ENCODE results near the gene HECTD4. TPM values are rescaled to one million over a fixed set of nuclear protein-coding genes. Genes with fewer than 3 reads are reported as not detected.

The HECTD4 gene
- total RNA-seq, 1 donor, result 37.1 TPM

DNA sequence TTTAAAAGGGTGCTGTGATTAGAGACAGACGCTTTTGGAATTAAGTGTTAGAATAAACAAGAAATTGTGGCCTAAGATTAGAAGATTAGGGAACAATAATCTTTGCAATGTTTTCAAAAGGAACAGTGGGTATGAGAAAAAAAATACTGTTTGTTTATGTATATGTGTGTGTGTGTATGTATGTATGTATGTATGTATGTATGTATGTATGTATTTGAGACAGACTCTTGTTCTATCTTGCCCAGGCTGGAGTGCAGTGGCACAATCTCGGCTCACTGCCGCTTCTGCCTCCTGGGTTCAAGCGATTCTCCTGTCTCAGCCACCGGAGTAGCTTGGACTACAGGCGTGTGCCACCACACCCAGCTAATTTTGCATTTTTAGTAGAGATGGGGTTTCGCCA, 175.3 kb downstream of the HECTD4 start:
- no peak for DNase-seq (ENCODE audit: low read depth)
- TF ChIP-seq, protein P1, sequence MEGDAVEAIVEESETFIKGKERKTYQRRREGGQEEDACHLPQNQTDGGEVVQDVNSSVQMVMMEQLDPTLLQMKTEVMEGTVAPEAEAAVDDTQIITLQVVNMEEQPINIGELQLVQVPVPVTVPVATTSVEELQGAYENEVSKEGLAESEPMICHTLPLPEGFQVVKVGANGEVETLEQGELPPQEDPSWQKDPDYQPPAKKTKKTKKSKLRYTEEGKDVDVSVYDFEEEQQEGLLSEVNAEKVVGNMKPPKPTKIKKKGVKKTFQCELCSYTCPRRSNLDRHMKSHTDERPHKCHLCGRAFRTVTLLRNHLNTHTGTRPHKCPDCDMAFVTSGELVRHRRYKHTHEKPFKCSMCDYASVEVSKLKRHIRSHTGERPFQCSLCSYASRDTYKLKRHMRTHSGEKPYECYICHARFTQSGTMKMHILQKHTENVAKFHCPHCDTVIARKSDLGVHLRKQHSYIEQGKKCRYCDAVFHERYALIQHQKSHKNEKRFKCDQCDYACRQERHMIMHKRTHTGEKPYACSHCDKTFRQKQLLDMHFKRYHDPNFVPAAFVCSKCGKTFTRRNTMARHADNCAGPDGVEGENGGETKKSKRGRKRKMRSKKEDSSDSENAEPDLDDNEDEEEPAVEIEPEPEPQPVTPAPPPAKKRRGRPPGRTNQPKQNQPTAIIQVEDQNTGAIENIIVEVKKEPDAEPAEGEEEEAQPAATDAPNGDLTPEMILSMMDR (IDR thresholded peaks at IDR 0.05; ENCODE audit: insufficient read depth, low read depth, low read length), result no peak
- no peak overlapping the region for H3K4me3 ChIP-seq (ENCODE audit: low read depth, low read length)

DNA sequence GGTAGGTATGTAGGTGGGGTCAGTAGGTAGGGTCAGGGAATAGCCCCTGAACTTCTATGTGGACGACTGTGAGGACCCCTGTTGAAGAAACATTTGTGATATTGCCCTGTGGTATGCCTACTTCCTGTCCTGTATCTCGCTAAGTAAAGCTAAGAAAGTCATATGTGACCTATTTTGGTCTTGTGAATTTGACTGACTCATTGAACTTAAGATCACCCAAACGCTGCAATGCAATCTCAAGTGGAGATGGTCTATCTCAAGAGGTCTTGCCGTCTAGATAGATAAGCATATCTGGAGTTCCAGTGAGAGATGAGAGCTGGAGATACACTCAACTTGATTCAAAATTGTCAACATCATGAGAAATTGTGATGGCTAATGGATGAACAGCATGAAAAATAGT, 183.1 kb downstream of the HECTD4 start:
- no peak for DNase-seq (ENCODE audit: low read depth)
- TF ChIP-seq, protein P1 (IDR thresholded peaks at IDR 0.05; ENCODE audit: insufficient read depth, low read depth, low read length), result no peak
- H3K4me3 ChIP-seq (ENCODE audit: low read depth, low read length), result no peak overlapping the region

DNA sequence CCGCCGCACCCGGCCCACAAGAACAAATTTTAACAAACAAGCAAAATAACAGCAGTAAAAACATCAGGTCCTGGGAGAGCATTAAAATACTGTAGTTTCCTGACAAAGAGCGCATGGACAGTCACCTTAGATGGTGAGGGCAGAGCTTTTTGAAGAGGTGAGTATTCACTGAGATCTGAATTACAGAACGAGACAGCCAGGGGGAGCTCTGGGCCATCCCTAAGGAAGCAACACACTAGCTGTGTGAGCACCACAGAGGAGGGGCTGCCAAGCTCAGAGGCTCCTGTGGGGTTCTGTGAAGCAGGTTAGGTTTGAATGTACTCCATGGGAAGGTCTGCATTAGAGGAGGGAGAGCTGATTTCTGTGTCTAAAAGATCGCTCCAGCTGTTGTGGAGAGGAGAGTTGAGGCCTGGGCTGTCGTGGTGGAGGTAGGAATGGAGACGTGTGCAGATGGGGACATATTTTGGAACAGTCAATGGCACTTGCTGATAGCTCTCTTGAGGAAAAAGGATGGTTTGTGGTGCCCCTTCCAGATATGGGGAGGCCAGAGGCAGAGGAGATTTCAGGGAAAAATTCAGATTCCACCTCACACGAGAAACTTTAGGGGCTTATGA, 184.0 kb downstream of the HECTD4 start:
- no peak overlapping the region for H3K4me3 ChIP-seq (ENCODE audit: low read depth, low read length)
- TF ChIP-seq, protein P1 (IDR thresholded peaks at IDR 0.05; ENCODE audit: insufficient read depth, low read depth, low read length), result peak; percentile 80
- DNase-seq (ENCODE audit: low read depth), result peak; percentile 63

DNA sequence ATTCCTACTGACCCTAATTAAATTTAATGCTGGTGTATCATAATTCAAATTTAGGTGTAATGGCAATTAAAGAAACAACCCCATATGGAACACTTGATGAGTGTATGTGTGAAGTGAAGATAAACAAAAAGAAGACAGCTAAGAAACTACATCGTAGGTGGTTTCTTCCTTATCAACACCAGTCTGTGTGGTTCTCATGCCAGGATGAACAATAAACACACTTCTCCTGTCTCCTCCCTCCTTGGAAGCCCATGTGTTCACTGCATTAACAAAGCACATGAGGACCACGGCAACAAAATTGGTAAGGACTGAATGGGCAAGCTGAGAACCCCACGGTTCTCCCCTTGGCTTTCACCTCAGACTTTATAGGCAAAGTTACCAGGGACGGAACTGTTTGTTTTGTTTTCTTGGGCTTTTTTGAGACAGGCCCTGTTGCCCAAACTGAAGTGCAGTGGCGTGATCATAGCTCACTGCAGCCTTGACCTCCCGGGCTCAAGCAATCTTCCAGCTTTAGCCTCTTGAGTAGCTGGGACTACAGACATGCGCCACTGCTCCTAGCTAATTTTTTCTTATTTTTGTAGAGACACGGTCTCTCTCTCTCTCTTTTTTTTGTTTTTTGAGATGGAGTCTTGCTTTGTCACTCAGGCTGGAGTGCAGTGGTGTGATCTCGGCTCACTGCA, 185.9 kb downstream of the HECTD4 start:
- TF ChIP-seq, protein P1 (IDR thresholded peaks at IDR 0.05; ENCODE audit: insufficient read depth, low read depth, low read length), result no peak
- DNase-seq (ENCODE audit: low read depth), result no peak

DNA sequence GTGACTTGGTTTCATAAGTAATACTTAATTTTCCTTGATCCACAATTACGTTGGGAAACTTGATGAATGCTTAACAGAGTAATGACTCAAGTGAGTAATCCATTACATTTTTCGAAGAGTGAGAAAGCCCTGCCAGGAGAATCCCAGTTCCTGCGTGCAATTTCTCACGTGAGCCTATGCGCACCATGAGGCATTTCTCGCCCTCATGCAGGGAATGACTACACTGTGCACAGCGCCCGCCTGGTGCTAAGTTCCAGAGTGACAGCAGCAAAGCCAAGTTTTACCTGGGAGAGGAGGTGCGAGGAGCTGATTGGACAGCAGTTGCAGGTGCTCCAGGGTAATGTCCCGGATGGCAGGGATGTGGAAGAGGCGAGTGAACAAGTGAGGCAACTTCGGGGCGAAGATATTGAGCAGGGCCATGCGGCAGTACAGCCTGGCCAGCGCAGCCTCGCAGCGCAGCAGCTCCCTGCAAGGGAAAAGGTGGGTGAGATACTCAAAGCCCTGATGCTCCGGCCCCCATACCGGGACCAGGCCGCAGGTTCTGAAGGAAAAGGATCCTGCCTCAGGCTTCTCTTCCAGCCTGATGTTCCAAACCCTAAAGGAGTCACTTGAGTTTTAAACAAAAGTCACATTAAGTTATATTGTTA, 187.5 kb downstream of the HECTD4 start:
- TF ChIP-seq, protein P1 (IDR thresholded peaks at IDR 0.05; ENCODE audit: insufficient read depth, low read depth, low read length), result no peak
- H3K4me3 ChIP-seq (ENCODE audit: low read depth, low read length), result no peak overlapping the region
- no peak for DNase-seq (ENCODE audit: low read depth)

More for the DNA sequence above, 185.9 kb downstream of the HECTD4 start:
- H3K4me3 ChIP-seq (ENCODE audit: low read depth, low read length), result no peak overlapping the region

DNA sequence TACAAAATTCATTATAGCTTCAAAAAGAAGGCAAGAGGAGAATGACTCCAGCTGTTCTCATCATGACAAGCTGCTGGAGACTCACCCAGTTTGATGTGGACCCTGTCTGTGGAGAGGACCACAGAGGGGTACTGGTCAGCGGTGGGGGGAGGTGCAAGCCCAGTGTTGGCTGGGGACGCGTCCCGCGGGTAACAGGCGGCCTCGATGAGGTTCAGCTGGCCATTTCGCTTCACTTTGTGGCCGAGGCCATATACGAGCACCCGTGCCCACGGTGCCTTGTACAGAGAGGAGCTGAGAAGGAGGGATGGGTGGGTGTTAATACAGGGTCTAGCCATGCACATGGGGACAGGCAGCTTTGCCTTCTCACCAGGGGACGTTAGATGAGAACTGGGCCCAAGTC, 189.8 kb downstream of the HECTD4 start:
- TF ChIP-seq, protein P1 (IDR thresholded peaks at IDR 0.05; ENCODE audit: insufficient read depth, low read depth, low read length), result no peak
- DNase-seq (ENCODE audit: low read depth), result no peak

More for the DNA sequence above, 189.8 kb downstream of the HECTD4 start:
- H3K4me3 ChIP-seq (ENCODE audit: low read depth, low read length), result no peak overlapping the region

Measured in fibroblast of villous mesenchyme (primary cell).